Measurements from ENCODE around the gene POMT2.

GRCh38 chr14:77337880-77338279, 17.2 kb upstream of the POMT2 start:
- TF ChIP-seq CTCF (IDR thresholded peaks at IDR 0.05; ENCODE audit: low read depth, low read length), result no peak
- TF ChIP-seq MAX (IDR thresholded peaks at IDR 0.05; ENCODE audit: low read depth, low read length), result no peak
- TF ChIP-seq MYC (IDR thresholded peaks at IDR 0.05; ENCODE audit: low read depth, low read length), result no peak
